K562 (cell line): ENCODE results near the gene IRAK4. TPM values are rescaled to one million over a fixed set of nuclear protein-coding genes. Genes with fewer than 3 reads are reported as not detected.

Experiments used
- ATAC-seq: fragments of 200-7000 bp; cut with Tn5 transposase; 3 replicates; pipeline ENCODE4 v1.9.1; 2020; ENCODE audit warnings: moderate library complexity
- BruUV-seq: library from RNA; stranded (reverse); fragments of 400-500 nt; replicated peaks from 2 replicates; lab custom pipeline; 2021; lab: Mats Ljungman, UMichigan
- CTCF ChIA-PET: fragments of 300-600 bp; formaldehyde crosslinking; extraction: SDS; loops from one replicate; lab custom pipeline; 2021; ENCODE audit warnings: low intra/inter-chr PET ratio; lab: Yijun Ruan, JAX
- POLR2A ChIA-PET: fragments of 300-600, 350-650 bp; sonication (Branson Sonifier 250); formaldehyde crosslinking; extraction: SDS; loops from one replicate; lab custom pipeline; 2021; ENCODE audit warnings: antibody characterized with exemption, inconsistent platforms; lab: Yijun Ruan, JAX
- DNase-seq, 4 experiments: peaks; one replicate each; pipeline versions ENCODE4 v3.0.0 to v3.0.0-alpha.2; 2011 to 2018; ENCODE audit warnings: low spot score in 3 of 4, mixed read lengths in 3 of 4; ENCODE audit errors: extremely low read depth in 1 of 4
- FAIRE-seq: peaks from 2 replicates; lab custom pipeline; 2011; peaks lifted over from hg19 to GRCh38; lab: Jason Lieb, UNC
- H2AFZ ChIP-seq: 2 replicates; pipeline ENCODE4 v1.6.0; 2011; ENCODE audit warnings: low read depth, low read length, control low read depth, inconsistent platforms
- H3K27ac ChIP-seq: fragments of 200-600 bp; 3 replicates; pipeline ENCODE4 v1.8.0; 2011; ENCODE audit warnings: low read depth, mild to moderate bottlenecking, control low read depth, inconsistent platforms, low read length, moderate library complexity, mixed read lengths; ENCODE audit errors: extremely low read depth
- H3K27me3 ChIP-seq, 2 experiments: fragments of 300-600 bp in 1 of 2; 2 replicates in 1 of 2; 3 replicates in 1 of 2; pipeline versions ENCODE4 v1.6.0 to v1.8.0; 2011; ENCODE audit warnings: inconsistent platforms in 2 of 2, low read length in 2 of 2, mild to moderate bottlenecking in 1 of 2, mixed read lengths in 1 of 2, moderate library complexity in 1 of 2; ENCODE audit not compliant: control insufficient read depth in 2 of 2, insufficient read depth in 2 of 2
- H3K36me3 ChIP-seq: fragments of 300-600 bp; 3 replicates; pipeline ENCODE4 v1.8.0; 2011; ENCODE audit warnings: mild to moderate bottlenecking, low read length, inconsistent platforms; ENCODE audit not compliant: control insufficient read depth, insufficient read depth
- H3K4me1 ChIP-seq, 2 experiments: fragments of 200-600 bp in 1 of 2; replicated peaks in 1 of 2; 2 replicates in 1 of 2; 3 replicates in 1 of 2; pipeline versions ENCODE4 v1.5.1 to v1.8.0; 2011; ENCODE audit warnings: inconsistent platforms in 2 of 2, low read length in 2 of 2, mild to moderate bottlenecking in 1 of 2, mixed read lengths in 1 of 2, moderate library complexity in 1 of 2; ENCODE audit not compliant: control insufficient read depth in 2 of 2, insufficient read depth in 2 of 2
- H3K4me2 ChIP-seq: 2 replicates; pipeline ENCODE4 v1.6.1; 2011; ENCODE audit warnings: low read length, control low read depth, inconsistent platforms, mixed read lengths; ENCODE audit not compliant: insufficient read depth
- H3K4me3 ChIP-seq: fragments of 200-600 bp; sonication (generic), shearing (Covaris generic); 2 replicates; pipeline ENCODE4 v1.5.1; 2016; ENCODE audit warnings: control low read depth, inconsistent platforms
- H3K79me2 ChIP-seq: fragments of 200-600 bp; 3 replicates; pipeline ENCODE4 v1.8.0; 2011; ENCODE audit warnings: low read length, inconsistent platforms; ENCODE audit not compliant: control insufficient read depth, insufficient read depth
- H3K9ac ChIP-seq, 2 experiments: 2 replicates each; pipeline versions ENCODE4 v1.6.0 to v1.6.1; 2011; ENCODE audit warnings: low read depth in 2 of 2, low read length in 2 of 2, control low read depth in 1 of 2, inconsistent platforms in 1 of 2, mild to moderate bottlenecking in 1 of 2, mixed read lengths in 1 of 2; ENCODE audit not compliant: insufficient read depth in 1 of 2
- H3K9me1 ChIP-seq: one replicate; pipeline ENCODE4 v1.6.0; 2011; ENCODE audit warnings: inconsistent platforms, mild to moderate bottlenecking, low read length, moderate library complexity; ENCODE audit not compliant: control insufficient read depth, insufficient read depth
- H3K9me3 ChIP-seq: replicated peaks from 2 replicates; pipeline ENCODE4 v1.5.1; 2011; ENCODE audit warnings: low read depth, low read length, inconsistent platforms; ENCODE audit not compliant: control insufficient read depth, insufficient read depth
- H4K20me1 ChIP-seq: replicated peaks from 2 replicates; pipeline ENCODE4 v1.6.1; 2011; ENCODE audit warnings: low read length, inconsistent platforms, mixed read lengths; ENCODE audit not compliant: control insufficient read depth, insufficient read depth
- CHD7 ChIP-seq: fragments of 200-600 bp; sonication (generic); IDR thresholded peaks from one replicate; pipeline ENCODE4 v1.6.1; 2012; ENCODE audit warnings: mild to moderate bottlenecking, low read depth, low read length, inconsistent platforms
- DNMT1 ChIP-seq: fragments of 450-650 bp; IDR thresholded peaks from 2 replicates; pipeline ENCODE4 v1.6.1; 2016; ENCODE audit warnings: antibody characterized with exemption, mild to moderate bottlenecking
- MAX ChIP-seq: sonication (generic); formaldehyde crosslinking; IDR thresholded peaks from 2 replicates; pipeline ENCODE4 v1.9.0; 2022; ENCODE audit warnings: mild to moderate bottlenecking, missing genetic modification reagents
- PCBP1 ChIP-seq: fragments of 200-400 bp; formaldehyde crosslinking; IDR thresholded peaks from 2 replicates; pipeline ENCODE4 v1.6.1; 2018; ENCODE audit warnings: mild to moderate bottlenecking, low read depth, low read length; ENCODE audit not compliant: poor library complexity, severe bottlenecking
- POLR2B ChIP-seq: fragments of 450-650 bp; IDR thresholded peaks from 2 replicates; pipeline ENCODE4 v1.6.1; 2018; ENCODE audit warnings: low read depth; ENCODE audit not compliant: partially characterized antibody
- in situ Hi-C: fragments of 300-500 bp; cut with MboI; formaldehyde crosslinking; loops from 4 replicates; pipeline ENCODE4 v1.15.0; 2018; ENCODE audit warnings: inconsistent platforms, mixed read lengths
- intact Hi-C: fragments of 100-400 bp; cut with micrococcal nuclease; formaldehyde crosslinking; loops from 2 replicates; pipeline ENCODE4 v1.14.2; 2022
- polyA plus RNA-seq, 8 experiments: library from polyadenylated mRNA; depleted of rRNA in 4 of 8; stranded (reverse) in 5 of 8; unstranded in 3 of 8; fragments of >200 nt; fragmentation: Nextera tagmentation in 2 of 8; fragmentation: Illumina TruSeq in 1 of 8; extraction: Ambion mirVana in 2 of 8; extraction: Trizol in 1 of 8; gene quantifications; 2 replicates each; pipeline versions ENCODE4 v1.2.1 to v1.2.3, GENCODE V29; 2011 to 2014; ENCODE audit warnings: inconsistent platforms in 1 of 8, missing spikeins in 1 of 8
- total RNA-seq, 7 experiments: library from RNA; depleted of rRNA in 6 of 7; stranded (reverse); fragments of >200 nt in 6 of 7; fragmentation: Illumina TruSeq in 2 of 7; extraction: Trizol in 2 of 7; gene quantifications; 2 replicates each; pipeline versions ENCODE4 v1.2.1 to v1.2.3, GENCODE V29; 2011 to 2021; ENCODE audit warnings: low replicate concordance in 1 of 7
- TF ChIP-seq, protein P1 (sequence below): fragments of 250-450 bp; sonication (Bioruptor Pico); IDR thresholded peaks from 2 replicates; pipeline ENCODE4 v1.8.0; 2021; ENCODE audit warnings: moderate library complexity, mild to moderate bottlenecking, inconsistent platforms
- TF ChIP-seq, protein P2 (sequence below): fragments of 450-650 bp; IDR thresholded peaks from 2 replicates; pipeline ENCODE4 v1.6.1; 2016; ENCODE audit warnings: low read depth, mild to moderate bottlenecking, moderate library complexity

Gene IRAK4
- total and polyA plus RNA-seq, 9 of the 15 experiments (the other 6 are each of a cell fraction or from before 2014, with no cell fraction given): 10.8 to 34.5 (median 16.0) TPM

- H3K36me3 ChIP-seq: no peaks in the 10 kb centered on the region; the same call in 2 of the 3 replicates
- ChIA-PET POLR2A (interaction anchor here (1.0 to 1.8 kb wide), 2 partner anchors 9 to 37 kb away, joined by 3 to 4 read pairs; no protein-coding TSS in a partner anchor), CTCF (no interaction called here)
- no peaks in the 10 kb centered on the region for H4K20me1 ChIP-seq
- in situ Hi-C loops: no loop called here
- no peaks in the 10 kb centered on the region for H3K9me3 ChIP-seq
- no peak for DNase-seq
- ATAC-seq: no peak
- H3K27me3 ChIP-seq: no peaks in the 10 kb centered on the region
- intact Hi-C loops: no loop called here
- H3K27ac ChIP-seq: no peak overlapping the region
- TF ChIP-seq DNMT1 (no peak), PCBP1 (no peak), POLR2B (no peak), CHD7 (no peak), MAX (CRISPR knock-in tag) (no peak)
- TF ChIP-seq, protein P1, sequence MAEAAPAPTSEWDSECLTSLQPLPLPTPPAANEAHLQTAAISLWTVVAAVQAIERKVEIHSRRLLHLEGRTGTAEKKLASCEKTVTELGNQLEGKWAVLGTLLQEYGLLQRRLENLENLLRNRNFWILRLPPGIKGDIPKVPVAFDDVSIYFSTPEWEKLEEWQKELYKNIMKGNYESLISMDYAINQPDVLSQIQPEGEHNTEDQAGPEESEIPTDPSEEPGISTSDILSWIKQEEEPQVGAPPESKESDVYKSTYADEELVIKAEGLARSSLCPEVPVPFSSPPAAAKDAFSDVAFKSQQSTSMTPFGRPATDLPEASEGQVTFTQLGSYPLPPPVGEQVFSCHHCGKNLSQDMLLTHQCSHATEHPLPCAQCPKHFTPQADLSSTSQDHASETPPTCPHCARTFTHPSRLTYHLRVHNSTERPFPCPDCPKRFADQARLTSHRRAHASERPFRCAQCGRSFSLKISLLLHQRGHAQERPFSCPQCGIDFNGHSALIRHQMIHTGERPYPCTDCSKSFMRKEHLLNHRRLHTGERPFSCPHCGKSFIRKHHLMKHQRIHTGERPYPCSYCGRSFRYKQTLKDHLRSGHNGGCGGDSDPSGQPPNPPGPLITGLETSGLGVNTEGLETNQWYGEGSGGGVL: no peak
- TF ChIP-seq, protein P2, sequence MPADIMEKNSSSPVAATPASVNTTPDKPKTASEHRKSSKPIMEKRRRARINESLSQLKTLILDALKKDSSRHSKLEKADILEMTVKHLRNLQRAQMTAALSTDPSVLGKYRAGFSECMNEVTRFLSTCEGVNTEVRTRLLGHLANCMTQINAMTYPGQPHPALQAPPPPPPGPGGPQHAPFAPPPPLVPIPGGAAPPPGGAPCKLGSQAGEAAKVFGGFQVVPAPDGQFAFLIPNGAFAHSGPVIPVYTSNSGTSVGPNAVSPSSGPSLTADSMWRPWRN: no peak
- no peak for FAIRE-seq
- H3K9ac ChIP-seq: no peak overlapping the region
- peaks cover 0 to 9% of the 10 kb centered on the region in 2 experiments; a peak in 2 of 5 replicates for H3K4me1 ChIP-seq
- no peak overlapping the region for H3K4me2 ChIP-seq
- no peaks in the 10 kb centered on the region for H3K9me1 ChIP-seq
- H2AFZ ChIP-seq: no peak overlapping the region
- H3K79me2 ChIP-seq: peaks cover 43% of the 10 kb centered on the region
- no TSS peak for BruUV-seq
- no peak overlapping the region for H3K4me3 ChIP-seq
These were observed 3.8 kb downstream of the IRAK4 start for GRCh38 chr12:43762596-43762995.
